OCI-LY7 (cell line): Measurements from ENCODE around the gene FOXP1.

Experiments used
- EZH2phosphoT487 ChIP-seq: fragments of 200-600 bp; sonication (generic); IDR thresholded peaks from 2 replicates; pipeline ENCODE4 v1.6.1; 2018; ENCODE audit warnings: low read depth, borderline replicate concordance, mild to moderate bottlenecking, mixed run types, antibody characterized with exemption, low read length, moderate library complexity, mixed read lengths
- TF ChIP-seq, protein P1 (sequence below): fragments of 200-600 bp; sonication (generic); conservative IDR thresholded peaks from 2 replicates; pipeline ENCODE4 v1.5.1; 2014; ENCODE audit warnings: mild to moderate bottlenecking, antibody characterized with exemption, low read length, moderate library complexity, mixed read lengths

DNA sequence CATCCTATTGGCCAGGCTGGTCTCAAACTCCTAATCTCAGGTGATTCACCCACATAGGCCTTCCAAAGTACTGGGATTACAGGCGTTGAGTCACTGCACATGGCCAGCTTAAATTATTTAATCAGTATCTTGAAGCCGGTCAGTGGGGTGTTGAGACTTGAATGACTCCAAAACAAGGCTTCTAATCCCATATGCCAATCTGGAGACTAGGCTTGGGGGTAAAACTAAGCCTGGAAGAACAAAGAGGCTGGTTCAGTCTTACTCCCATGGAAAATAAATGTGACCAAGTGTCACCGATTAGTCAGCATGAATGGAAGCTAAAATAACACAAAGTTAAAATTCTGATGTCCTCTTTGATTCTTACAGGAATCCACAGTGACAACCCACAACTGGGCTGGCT, 509.1 kb downstream of the FOXP1 start:
- TF ChIP-seq, protein P1, sequence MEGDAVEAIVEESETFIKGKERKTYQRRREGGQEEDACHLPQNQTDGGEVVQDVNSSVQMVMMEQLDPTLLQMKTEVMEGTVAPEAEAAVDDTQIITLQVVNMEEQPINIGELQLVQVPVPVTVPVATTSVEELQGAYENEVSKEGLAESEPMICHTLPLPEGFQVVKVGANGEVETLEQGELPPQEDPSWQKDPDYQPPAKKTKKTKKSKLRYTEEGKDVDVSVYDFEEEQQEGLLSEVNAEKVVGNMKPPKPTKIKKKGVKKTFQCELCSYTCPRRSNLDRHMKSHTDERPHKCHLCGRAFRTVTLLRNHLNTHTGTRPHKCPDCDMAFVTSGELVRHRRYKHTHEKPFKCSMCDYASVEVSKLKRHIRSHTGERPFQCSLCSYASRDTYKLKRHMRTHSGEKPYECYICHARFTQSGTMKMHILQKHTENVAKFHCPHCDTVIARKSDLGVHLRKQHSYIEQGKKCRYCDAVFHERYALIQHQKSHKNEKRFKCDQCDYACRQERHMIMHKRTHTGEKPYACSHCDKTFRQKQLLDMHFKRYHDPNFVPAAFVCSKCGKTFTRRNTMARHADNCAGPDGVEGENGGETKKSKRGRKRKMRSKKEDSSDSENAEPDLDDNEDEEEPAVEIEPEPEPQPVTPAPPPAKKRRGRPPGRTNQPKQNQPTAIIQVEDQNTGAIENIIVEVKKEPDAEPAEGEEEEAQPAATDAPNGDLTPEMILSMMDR, result no peak
- TF ChIP-seq EZH2phosphoT487, result no peak
